ENCODE measurements around the gene RGL1.

DNA sequence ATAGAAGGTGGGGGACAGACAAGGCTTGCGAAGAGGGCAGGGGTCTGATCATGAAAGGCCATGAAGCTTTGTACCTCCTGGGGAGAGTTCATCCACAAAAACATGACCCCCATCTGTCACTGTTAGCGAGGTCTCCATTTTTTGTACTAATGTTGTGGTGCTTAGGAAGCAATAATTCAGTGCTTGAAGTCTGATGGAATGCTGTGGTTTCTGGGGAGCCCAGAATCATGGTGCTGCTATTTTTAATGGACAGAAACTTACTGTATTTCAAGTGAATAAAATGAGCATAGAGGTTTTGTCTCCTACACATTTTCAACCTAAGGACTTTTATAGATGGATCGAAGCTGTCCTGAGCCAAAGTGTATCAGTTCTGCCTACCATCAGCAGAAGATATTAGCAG is 28.2 kb upstream of the RGL1 start:
- no peak for TF ChIP-seq CTCF (IDR thresholded peaks at IDR 0.05)
- TF ChIP-seq, protein P1, sequence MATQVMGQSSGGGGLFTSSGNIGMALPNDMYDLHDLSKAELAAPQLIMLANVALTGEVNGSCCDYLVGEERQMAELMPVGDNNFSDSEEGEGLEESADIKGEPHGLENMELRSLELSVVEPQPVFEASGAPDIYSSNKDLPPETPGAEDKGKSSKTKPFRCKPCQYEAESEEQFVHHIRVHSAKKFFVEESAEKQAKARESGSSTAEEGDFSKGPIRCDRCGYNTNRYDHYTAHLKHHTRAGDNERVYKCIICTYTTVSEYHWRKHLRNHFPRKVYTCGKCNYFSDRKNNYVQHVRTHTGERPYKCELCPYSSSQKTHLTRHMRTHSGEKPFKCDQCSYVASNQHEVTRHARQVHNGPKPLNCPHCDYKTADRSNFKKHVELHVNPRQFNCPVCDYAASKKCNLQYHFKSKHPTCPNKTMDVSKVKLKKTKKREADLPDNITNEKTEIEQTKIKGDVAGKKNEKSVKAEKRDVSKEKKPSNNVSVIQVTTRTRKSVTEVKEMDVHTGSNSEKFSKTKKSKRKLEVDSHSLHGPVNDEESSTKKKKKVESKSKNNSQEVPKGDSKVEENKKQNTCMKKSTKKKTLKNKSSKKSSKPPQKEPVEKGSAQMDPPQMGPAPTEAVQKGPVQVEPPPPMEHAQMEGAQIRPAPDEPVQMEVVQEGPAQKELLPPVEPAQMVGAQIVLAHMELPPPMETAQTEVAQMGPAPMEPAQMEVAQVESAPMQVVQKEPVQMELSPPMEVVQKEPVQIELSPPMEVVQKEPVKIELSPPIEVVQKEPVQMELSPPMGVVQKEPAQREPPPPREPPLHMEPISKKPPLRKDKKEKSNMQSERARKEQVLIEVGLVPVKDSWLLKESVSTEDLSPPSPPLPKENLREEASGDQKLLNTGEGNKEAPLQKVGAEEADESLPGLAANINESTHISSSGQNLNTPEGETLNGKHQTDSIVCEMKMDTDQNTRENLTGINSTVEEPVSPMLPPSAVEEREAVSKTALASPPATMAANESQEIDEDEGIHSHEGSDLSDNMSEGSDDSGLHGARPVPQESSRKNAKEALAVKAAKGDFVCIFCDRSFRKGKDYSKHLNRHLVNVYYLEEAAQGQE (IDR thresholded peaks at IDR 0.05; ENCODE audit: insufficient read depth in 1 of 2, low read depth in 2 of 2, low read length in 1 of 2), result no peak
